ENCODE measurements around the gene AUTS2. TPM values are rescaled to one million over a fixed set of nuclear protein-coding genes. Genes with fewer than 3 reads are reported as not detected.

Gene AUTS2
- total and polyA plus RNA-seq, 2 of the 8 experiments (the other 6 are each of a cell fraction or from before 2014, with no cell fraction given), result 25.9 to 101 TPM

DNA sequence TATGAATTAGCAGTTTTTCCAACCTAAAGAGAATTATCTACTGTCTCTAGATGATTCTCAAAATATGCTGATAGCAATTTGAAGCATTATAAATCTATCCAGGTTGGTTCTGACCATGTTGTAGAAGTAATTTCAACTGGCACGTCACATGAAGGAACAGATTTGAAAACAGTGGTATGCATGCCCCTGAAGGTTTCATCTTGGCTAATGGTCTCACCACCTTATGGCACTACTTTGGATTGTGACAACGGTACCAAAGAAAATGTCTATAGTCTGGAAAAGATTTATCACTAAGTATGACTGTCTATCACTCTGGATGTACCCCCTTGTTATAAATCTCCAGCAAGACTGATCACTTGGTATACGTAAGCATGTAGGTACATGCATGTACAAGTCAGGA lies 810.6 kb downstream of the AUTS2 start (continued):
- TF ChIP-seq, protein P1, sequence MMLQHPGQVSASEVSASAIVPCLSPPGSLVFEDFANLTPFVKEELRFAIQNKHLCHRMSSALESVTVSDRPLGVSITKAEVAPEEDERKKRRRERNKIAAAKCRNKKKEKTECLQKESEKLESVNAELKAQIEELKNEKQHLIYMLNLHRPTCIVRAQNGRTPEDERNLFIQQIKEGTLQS (IDR thresholded peaks at IDR 0.05; ENCODE audit: insufficient read depth, low read depth, low read length), result no peak
- TF ChIP-seq POLR2AphosphoS5 (IDR thresholded peaks at IDR 0.05; ENCODE audit: low read depth, low read length), result no peak
- no peak for TF ChIP-seq PHF8 (conservative IDR thresholded peaks at IDR 0.05; ENCODE audit: low read depth, low read length)
- TF ChIP-seq CBX5 (IDR thresholded peaks at IDR 0.05; ENCODE audit: low read depth, low read length), result no peak
- TF ChIP-seq RFX5 (IDR thresholded peaks at IDR 0.05; ENCODE audit: borderline replicate concordance, low read depth, low read length), result no peak
